OCI-LY1 (cell line): ENCODE data around the gene RSL24D1.

ENCODE experiments used
- EZH2 ChIP-seq: fragments of 200-600 bp; sonication (generic), shearing (Covaris generic); IDR thresholded peaks from 2 replicates; pipeline ENCODE4 v1.8.0; 2017; ENCODE audit warnings: borderline replicate concordance, mixed run types, mild to moderate bottlenecking, antibody characterized with exemption, low read length, moderate library complexity, mixed read lengths
- TF ChIP-seq, protein P1 (sequence below): fragments of 200-600 bp; sonication (generic), shearing (Covaris generic); IDR thresholded peaks from 2 replicates; pipeline ENCODE4 v1.5.1; 2017; ENCODE audit warnings: mild to moderate bottlenecking, antibody characterized with exemption, low read length, moderate library complexity, mixed read lengths

DNA sequence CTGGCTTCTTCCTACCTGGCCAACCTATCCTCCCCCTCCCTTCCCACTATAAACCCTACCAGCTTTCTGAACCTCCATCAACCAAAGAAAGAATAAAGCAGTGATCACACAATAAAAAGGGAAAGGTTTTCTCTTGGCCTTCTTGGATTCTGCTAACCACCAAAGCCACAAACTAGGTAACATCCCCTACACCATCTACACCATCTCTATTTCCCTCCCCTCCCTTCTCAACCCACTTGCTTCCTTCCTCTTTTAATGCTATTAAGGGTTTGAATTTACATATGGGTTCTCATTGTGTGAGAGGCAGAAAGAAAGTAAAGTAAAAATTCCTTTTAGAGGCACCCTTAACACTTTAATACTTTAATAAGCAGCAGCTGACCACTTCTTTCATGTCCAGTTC is 25.8 kb upstream of the RSL24D1 start:
- TF ChIP-seq, protein P1, sequence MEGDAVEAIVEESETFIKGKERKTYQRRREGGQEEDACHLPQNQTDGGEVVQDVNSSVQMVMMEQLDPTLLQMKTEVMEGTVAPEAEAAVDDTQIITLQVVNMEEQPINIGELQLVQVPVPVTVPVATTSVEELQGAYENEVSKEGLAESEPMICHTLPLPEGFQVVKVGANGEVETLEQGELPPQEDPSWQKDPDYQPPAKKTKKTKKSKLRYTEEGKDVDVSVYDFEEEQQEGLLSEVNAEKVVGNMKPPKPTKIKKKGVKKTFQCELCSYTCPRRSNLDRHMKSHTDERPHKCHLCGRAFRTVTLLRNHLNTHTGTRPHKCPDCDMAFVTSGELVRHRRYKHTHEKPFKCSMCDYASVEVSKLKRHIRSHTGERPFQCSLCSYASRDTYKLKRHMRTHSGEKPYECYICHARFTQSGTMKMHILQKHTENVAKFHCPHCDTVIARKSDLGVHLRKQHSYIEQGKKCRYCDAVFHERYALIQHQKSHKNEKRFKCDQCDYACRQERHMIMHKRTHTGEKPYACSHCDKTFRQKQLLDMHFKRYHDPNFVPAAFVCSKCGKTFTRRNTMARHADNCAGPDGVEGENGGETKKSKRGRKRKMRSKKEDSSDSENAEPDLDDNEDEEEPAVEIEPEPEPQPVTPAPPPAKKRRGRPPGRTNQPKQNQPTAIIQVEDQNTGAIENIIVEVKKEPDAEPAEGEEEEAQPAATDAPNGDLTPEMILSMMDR = no peak
- no peak for TF ChIP-seq EZH2
